ENCODE measurements around the gene ARFGEF2.

DNA sequence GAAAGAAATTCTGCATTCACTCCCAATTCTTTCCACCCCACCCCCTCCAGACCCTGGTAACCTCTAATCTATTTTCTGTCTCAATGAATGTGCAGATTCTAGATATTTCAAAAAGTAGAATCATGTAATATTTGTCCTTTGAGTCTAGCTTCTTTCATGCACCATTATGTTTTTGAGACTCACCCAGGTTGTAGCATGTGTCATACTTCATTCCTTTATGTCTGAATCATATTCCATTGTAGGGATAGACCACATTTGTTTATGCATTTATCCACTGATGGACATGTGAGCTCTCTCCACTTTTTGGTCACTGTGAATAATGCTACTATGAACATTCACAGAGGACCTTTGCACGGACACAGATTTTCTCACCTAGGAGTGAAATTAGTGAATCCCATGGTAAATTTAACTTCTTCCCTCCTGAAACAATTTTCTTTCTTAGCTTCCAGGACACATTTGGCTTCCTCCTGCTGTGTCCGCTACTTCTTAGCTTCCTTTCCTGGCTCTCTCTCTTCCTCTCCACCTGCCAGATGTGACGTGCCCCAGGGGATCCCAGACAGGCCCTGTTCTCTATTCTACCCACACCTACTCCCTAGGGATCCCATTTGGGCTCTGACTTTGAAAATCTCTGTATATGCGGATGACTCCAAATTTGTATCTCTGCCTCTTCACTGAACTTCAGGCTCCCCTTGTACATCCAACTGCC lies 24.1 kb upstream of the ARFGEF2 start:
- TF ChIP-seq, protein P1, sequence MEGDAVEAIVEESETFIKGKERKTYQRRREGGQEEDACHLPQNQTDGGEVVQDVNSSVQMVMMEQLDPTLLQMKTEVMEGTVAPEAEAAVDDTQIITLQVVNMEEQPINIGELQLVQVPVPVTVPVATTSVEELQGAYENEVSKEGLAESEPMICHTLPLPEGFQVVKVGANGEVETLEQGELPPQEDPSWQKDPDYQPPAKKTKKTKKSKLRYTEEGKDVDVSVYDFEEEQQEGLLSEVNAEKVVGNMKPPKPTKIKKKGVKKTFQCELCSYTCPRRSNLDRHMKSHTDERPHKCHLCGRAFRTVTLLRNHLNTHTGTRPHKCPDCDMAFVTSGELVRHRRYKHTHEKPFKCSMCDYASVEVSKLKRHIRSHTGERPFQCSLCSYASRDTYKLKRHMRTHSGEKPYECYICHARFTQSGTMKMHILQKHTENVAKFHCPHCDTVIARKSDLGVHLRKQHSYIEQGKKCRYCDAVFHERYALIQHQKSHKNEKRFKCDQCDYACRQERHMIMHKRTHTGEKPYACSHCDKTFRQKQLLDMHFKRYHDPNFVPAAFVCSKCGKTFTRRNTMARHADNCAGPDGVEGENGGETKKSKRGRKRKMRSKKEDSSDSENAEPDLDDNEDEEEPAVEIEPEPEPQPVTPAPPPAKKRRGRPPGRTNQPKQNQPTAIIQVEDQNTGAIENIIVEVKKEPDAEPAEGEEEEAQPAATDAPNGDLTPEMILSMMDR (IDR thresholded peaks at IDR 0.05; ENCODE audit: low read depth, low read length), result no peak
- no peak for TF ChIP-seq EZH2phosphoT487 (IDR thresholded peaks at IDR 0.05; ENCODE audit: low read depth)
